GM12801 (cell line): ENCODE results near the gene PANK2.

Experiments used
- TF ChIP-seq, protein P1 (sequence below): IDR thresholded peaks from one replicate; pipeline ENCODE4 v1.5.1; 2011; ENCODE audit warnings: control low read depth; ENCODE audit not compliant: insufficient read length; ENCODE audit errors: extremely low read depth

PANK2 gene

GRCh38 chr20:3910853-3911252 lies 21.7 kb downstream of the PANK2 start:
- TF ChIP-seq, protein P1, sequence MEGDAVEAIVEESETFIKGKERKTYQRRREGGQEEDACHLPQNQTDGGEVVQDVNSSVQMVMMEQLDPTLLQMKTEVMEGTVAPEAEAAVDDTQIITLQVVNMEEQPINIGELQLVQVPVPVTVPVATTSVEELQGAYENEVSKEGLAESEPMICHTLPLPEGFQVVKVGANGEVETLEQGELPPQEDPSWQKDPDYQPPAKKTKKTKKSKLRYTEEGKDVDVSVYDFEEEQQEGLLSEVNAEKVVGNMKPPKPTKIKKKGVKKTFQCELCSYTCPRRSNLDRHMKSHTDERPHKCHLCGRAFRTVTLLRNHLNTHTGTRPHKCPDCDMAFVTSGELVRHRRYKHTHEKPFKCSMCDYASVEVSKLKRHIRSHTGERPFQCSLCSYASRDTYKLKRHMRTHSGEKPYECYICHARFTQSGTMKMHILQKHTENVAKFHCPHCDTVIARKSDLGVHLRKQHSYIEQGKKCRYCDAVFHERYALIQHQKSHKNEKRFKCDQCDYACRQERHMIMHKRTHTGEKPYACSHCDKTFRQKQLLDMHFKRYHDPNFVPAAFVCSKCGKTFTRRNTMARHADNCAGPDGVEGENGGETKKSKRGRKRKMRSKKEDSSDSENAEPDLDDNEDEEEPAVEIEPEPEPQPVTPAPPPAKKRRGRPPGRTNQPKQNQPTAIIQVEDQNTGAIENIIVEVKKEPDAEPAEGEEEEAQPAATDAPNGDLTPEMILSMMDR, result no peak

GRCh38 chr20:3911956-3912355 lies 22.8 kb downstream of the PANK2 start:
- TF ChIP-seq, protein P1, result no peak

DNA sequence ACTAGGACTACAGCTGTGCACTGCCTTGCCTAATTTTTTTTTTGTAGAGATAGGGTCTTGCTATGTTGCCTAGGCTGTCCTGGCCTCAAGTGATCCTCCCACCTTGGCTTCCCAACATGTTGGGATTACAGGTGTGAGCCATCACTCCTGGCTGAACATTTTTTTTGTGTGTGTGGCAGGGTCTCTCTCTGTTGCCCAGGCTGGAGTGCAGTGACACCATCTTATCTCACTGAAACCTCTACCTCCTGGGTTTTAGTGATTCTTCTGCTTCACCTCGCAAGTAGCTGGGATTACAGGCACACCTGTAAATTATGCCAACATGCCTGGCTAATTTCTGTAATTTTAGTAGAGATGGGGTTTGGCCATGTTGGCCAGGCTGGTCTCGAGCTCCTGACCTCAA lies 25.3 kb downstream of the PANK2 start:
- TF ChIP-seq, protein P1, result no peak

GRCh38 chr20:3915691-3916090 lies 26.5 kb downstream of the PANK2 start:
- TF ChIP-seq, protein P1, result no peak

GRCh38 chr20:3916364-3916763 lies 27.2 kb downstream of the PANK2 start:
- TF ChIP-seq, protein P1, result no peak

GRCh38 chr20:3919352-3919751 lies 30.2 kb downstream of the PANK2 start:
- TF ChIP-seq, protein P1, result no peak

DNA sequence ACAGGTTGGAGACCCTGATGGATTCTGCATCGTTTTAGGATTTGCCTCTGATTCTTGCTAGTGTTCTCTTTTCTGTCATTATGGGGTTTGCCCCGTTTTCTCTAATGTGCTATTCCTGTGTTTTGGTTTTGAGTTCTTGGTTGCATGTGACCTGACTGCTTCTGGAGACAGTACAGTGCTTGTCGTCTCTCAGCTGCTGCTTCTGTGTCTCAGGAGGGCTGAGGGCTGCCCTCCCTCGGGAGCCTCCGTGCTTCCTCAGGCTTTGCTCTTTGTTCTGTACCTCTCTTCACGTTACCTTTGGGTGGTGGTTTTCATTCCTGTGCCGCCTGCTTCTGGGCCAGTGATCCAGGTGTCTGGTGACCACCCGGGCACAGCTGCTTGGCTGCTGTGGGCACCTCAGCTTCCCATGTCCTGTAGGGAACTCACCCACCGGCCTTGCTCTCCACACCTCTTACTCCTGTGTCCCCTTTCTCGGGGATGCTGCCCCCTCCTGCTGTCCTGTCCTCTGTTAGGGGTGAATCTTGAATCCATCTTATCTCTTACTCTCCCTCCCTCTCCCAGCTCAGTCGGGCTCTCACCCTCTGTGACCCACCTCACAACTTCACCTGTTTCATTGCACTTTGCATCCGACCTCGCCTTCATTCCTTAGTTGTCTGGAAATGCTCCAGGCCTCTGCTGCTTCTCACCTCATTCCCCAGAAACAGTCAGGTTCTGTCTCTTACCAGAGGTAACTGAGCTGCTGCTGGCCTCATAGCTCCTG lies 33.2 kb downstream of the PANK2 start:
- TF ChIP-seq, protein P1, result no peak
